Activated naive CD8-positive, alpha-beta T cell treated with anti-CD3 and anti-CD28 coated beads, Interleukin-2, amount 10 ng/mL, durations not matched to agents 7 days and 5 days (primary cell): ENCODE measurements around the gene WDR90. TPM values are rescaled to one million over a fixed set of nuclear protein-coding genes. Genes with fewer than 3 reads are reported as not detected.

Experiments used
- ATAC-seq: fragments of 150-1000 bp; cut with Tn5 transposase; one replicate; pipeline ENCODE4 v1.10.0; 2021; ENCODE audit warnings: low read depth, moderate library complexity
- POLR2A ChIA-PET: fragments of 350-600 bp; sonication (Branson Sonifier 250); formaldehyde crosslinking; loops from one replicate; lab custom pipeline; 2021; ENCODE audit warnings: antibody characterized with exemption; lab: Charles Lee
- DNase-seq: peaks from one replicate; pipeline ENCODE4 v3.0.0; 2021
- H3K27ac Mint-ChIP-seq: one replicate; pipeline ENCODE4 v1.8.0; 2022; ENCODE audit warnings: mild to moderate bottlenecking, mixed read lengths
- H3K27me3 Mint-ChIP-seq: one replicate; pipeline ENCODE4 v1.8.0; 2022; ENCODE audit warnings: mild to moderate bottlenecking, moderate library complexity, mixed read lengths
- H3K36me3 Mint-ChIP-seq: one replicate; pipeline ENCODE4 v1.8.0; 2021; ENCODE audit warnings: mild to moderate bottlenecking, mixed read lengths
- H3K4me1 Mint-ChIP-seq: one replicate; pipeline ENCODE4 v1.8.0; 2021; ENCODE audit warnings: mixed read lengths
- H3K4me3 Mint-ChIP-seq: one replicate; pipeline ENCODE4 v1.8.0; 2022; ENCODE audit warnings: mild to moderate bottlenecking, moderate library complexity, mixed read lengths
- H3K9me3 Mint-ChIP-seq: one replicate; pipeline ENCODE4 v1.8.0; 2021; ENCODE audit warnings: mixed read lengths
- total RNA-seq, 2 experiments: library from RNA; stranded (reverse); gene quantifications; one replicate each; pipeline ENCODE4 v1.2.3, GENCODE V29; 2021

The WDR90 gene
- total RNA-seq, 2 experiments from 2014 or later = 73.2 to 79.1 TPM

DNA sequence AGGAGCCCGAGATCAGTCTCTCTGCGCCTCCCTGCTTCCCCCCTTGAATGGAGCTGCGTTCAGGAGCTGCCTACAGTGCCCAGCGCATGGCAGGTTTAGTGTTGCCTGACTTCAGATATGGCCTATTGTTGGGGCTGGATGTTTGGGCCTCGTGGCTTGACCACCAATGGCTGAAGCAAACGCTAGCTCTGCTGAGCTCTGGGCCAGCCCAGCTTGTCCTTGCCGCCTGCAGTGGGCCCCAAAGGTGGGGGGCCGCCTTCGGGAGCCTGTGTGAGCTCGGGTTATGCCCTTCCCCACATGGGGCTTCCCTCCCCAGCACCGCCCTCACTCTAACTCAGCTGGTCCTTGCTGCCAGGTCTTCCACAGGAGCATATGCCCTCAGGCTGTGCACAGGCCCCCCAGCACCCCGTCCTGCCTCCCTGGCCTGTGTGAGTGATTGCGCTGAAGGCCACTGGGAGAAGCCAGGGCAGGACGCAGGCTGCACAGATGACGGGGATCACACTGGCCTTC is 11.1 kb upstream of the WDR90 start:
- ATAC-seq = no peak
- H3K4me1 Mint-ChIP-seq = peaks cover 9% of the 10 kb centered on the region
- POLR2A ChIA-PET = interaction anchor here (0.5 kb wide), 1 partner anchor 524 kb away, joined by 4 read pairs; no protein-coding TSS in a partner anchor
- no peak for DNase-seq
- H3K36me3 Mint-ChIP-seq = no peaks in the 10 kb centered on the region
- H3K27me3 Mint-ChIP-seq = no peaks in the 10 kb centered on the region
- no peak overlapping the region for H3K4me3 Mint-ChIP-seq
- no peak overlapping the region for H3K27ac Mint-ChIP-seq
- no peaks in the 10 kb centered on the region for H3K9me3 Mint-ChIP-seq

DNA sequence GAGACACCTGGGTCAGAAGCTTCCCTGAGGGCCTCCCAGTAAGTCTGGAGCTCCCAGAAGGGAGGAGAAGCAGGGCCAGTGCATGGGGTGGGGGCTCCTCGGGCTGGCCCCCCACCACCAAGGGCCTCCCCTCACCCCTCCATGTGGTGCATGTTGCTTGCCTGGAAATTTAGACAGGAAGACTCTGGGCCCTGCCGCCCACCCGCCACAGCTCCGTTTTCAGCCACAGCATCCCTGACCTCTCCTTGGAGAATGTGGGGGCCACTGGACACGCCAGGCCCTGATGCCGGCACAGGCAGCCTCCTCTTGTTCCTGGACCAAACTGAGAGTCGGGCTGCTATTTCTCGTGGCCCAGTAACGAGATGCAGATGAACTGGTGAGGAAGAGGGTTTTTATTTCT is 10.3 kb upstream of the WDR90 start:
- POLR2A ChIA-PET = no interaction called here
- ATAC-seq (no peak), DNase-seq (no peak)
- Mint-ChIP-seq H3K9me3 (no peaks in the 10 kb centered on the region), H3K4me1 (peaks cover 9% of the 10 kb centered on the region), H3K4me3 (no peak overlapping the region), H3K36me3 (no peaks in the 10 kb centered on the region), H3K27ac (no peak overlapping the region), H3K27me3 (no peaks in the 10 kb centered on the region)

DNA sequence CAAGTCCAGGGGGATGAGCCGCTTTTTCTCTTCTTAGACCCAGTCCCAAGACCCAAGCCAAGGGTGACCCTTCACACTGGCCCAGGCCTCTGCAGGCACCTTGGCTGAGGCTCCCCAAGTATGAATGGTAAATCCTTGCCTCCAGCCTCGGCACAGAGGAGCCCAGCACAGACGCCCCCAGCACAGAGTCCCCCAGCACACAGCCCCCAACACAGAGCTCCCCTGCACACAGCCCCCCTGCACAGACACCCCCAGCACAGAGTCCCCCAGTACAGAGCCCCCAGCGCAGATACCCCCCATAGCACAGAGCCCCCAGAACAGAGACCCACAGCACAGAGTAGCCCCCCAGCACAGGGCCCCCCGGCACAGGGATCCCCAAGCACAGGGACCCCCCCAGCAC is 8.6 kb upstream of the WDR90 start:
- Mint-ChIP-seq H3K27ac (peak overlapping the region; percentile 67), H3K27me3 (no peaks in the 10 kb centered on the region), H3K9me3 (no peaks in the 10 kb centered on the region), H3K4me1 (peaks cover 11% of the 10 kb centered on the region), H3K4me3 (peak overlapping the region; percentile 70), H3K36me3 (no peaks in the 10 kb centered on the region)
- POLR2A ChIA-PET = no interaction called here
- no peak for DNase-seq
- ATAC-seq = no peak

- Mint-ChIP-seq H3K9me3 (no peaks in the 10 kb centered on the region), H3K27ac (peak within 1 kb of the TSS; percentile 67), H3K27me3 (no peaks in the 10 kb centered on the region), H3K4me3 (peak within 1 kb of the TSS; percentile 76), H3K36me3 (no peaks in the 10 kb centered on the region), H3K4me1 (peaks cover 8% of the 10 kb centered on the region)
- DNase-seq (peak; percentile 87), ATAC-seq (peak; percentile 57)
- POLR2A ChIA-PET = no interaction called here
Observed at GRCh38 chr16:641326-642188, 7.6 kb upstream of the WDR90 start, which contains the start of gene MCRIP2. Gene MCRIP2 (plus strand): TSS chr16:641828. CDS start chr16:641992, 164 bp downstream.

- Mint-ChIP-seq H3K9me3 (no peaks in the 10 kb centered on the region), H3K36me3 (no peaks in the 10 kb centered on the region), H3K27ac (peak overlapping the region; percentile 51), H3K4me1 (peaks cover 5% of the 10 kb centered on the region), H3K27me3 (no peaks in the 10 kb centered on the region), H3K4me3 (peak overlapping the region; percentile 76)
- POLR2A ChIA-PET = interaction anchor here (0.6 kb wide), 1 partner anchor 26 kb away, joined by 3 read pairs; no protein-coding TSS in a partner anchor
- DNase-seq (peak; percentile 74), ATAC-seq (peak; percentile 44)
Observed at GRCh38 chr16:642189-643049, 6.7 kb upstream of the WDR90 start.

GRCh38 chr16:643050-643368 is 6.2 kb upstream of the WDR90 start:
- Mint-ChIP-seq H3K9me3 (no peaks in the 10 kb centered on the region), H3K27me3 (no peaks in the 10 kb centered on the region), H3K27ac (no peak overlapping the region), H3K4me3 (peak overlapping the region; percentile 76), H3K4me1 (peaks cover 5% of the 10 kb centered on the region), H3K36me3 (no peaks in the 10 kb centered on the region)
- POLR2A ChIA-PET = interaction anchor here (0.6 kb wide), 1 partner anchor 26 kb away, joined by 3 read pairs; no protein-coding TSS in a partner anchor
- DNase-seq (no peak), ATAC-seq (no peak)

DNA sequence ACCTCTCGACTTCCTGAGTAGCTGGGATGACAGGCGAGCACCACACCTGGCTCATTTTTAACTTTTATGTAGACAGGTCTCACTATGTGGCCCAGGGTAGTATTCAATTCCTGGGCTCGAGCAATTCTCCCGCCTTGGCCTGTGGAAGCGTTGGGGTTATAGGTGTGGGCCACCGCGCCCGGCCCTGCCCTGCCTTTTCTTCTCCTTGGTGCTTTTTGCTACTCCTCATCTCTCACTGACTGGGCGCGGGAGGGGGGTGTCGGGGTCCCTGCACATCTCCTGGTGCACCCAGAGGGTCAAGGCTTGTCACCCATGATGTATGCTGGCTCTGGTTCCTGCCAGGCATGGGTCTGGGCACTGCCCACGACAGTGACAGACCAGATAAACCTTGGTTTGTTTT is 4.6 kb upstream of the WDR90 start:
- Mint-ChIP-seq H3K27ac (peak overlapping the region; percentile 26), H3K4me1 (peaks cover 5% of the 10 kb centered on the region), H3K9me3 (no peaks in the 10 kb centered on the region), H3K27me3 (no peaks in the 10 kb centered on the region), H3K4me3 (no peak overlapping the region), H3K36me3 (no peaks in the 10 kb centered on the region)
- ATAC-seq (no peak), DNase-seq (no peak)
- POLR2A ChIA-PET = interaction anchor here (1.4 kb wide), 1 partner anchor 72 kb away, joined by 3 read pairs; no protein-coding TSS in a partner anchor

DNA sequence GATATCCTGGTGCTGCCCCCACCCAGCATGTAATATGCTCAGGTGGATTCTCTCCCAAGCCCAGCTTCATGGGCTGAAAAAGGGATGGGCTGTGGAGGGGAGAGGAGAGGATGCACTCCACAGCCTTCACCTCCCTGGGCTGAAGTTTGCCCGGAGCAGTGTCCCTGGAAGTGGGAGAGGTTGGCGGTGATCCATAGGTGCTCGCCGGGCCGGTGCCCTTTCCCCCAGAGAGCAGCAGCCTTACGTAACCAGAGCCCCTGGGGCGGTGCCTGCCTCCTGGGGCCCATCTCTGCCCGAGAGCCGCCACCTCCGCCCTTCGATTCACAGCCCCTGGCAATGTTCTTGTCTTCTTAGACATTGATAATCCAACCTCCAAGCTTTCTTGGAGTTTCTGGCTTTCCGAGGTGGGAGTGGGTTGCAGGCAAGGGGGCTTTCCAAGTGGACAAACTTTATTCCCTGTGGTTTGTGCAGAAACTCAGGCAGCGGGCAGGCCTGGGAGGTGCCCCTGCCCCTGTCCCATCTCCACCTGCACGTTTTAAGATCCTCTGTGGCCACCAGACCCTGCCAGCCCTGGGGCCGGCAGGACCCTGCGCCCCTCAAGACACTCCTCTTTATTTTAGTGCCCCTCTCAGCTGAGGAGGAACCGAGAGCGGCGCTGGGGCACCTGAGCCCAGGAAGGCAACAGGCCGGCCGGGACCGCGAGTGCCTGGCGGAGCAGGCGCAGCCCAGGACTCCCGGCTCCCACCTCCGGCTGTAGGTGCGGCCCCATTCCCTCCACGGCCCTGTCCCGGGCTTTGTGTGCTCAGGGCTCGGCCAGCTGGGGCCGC is 3.1 kb upstream of the WDR90 start:
- no peak for ATAC-seq
- no peak overlapping the region for H3K27ac Mint-ChIP-seq

DNA sequence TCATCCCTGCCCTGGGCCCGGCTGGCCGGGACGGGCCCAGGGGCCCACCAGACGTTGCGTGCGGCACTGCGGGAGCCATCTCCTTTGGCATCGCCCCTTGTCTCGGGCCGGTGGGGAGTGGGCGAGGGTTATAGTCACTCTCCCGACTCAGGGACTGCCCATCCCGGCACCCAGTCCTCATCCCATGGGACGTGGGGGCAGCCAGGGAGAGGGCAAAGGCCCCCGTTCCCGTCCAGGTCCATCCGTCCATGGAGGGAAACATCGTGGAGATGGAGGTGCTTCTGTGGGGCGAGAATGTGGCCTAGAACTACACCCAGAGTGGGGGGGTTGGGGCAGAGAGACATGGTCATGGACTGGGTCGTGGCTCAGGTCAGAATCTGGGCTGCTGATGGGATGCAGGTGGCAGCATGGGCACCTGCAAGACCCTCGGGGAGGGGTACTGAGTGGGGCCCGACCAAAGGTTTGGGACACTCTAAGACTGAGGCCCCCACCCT is 2.4 kb upstream of the WDR90 start:
- POLR2A ChIA-PET = no interaction called here
- H3K36me3 Mint-ChIP-seq = no peaks in the 10 kb centered on the region
- no peak overlapping the region for H3K4me3 Mint-ChIP-seq
- H3K27me3 Mint-ChIP-seq = no peaks in the 10 kb centered on the region
- no peak for DNase-seq
- no peaks in the 10 kb centered on the region for H3K9me3 Mint-ChIP-seq
- peaks cover 5% of the 10 kb centered on the region for H3K4me1 Mint-ChIP-seq
- ATAC-seq = no peak
- H3K27ac Mint-ChIP-seq = peak overlapping the region; percentile 12

More for the DNA sequence above, 3.1 kb upstream of the WDR90 start:
- no peak for DNase-seq
- peaks cover 5% of the 10 kb centered on the region for H3K4me1 Mint-ChIP-seq
- no peak overlapping the region for H3K4me3 Mint-ChIP-seq
- no peaks in the 10 kb centered on the region for H3K27me3 Mint-ChIP-seq
- no peaks in the 10 kb centered on the region for H3K36me3 Mint-ChIP-seq
- POLR2A ChIA-PET = no interaction called here
- no peaks in the 10 kb centered on the region for H3K9me3 Mint-ChIP-seq

DNA sequence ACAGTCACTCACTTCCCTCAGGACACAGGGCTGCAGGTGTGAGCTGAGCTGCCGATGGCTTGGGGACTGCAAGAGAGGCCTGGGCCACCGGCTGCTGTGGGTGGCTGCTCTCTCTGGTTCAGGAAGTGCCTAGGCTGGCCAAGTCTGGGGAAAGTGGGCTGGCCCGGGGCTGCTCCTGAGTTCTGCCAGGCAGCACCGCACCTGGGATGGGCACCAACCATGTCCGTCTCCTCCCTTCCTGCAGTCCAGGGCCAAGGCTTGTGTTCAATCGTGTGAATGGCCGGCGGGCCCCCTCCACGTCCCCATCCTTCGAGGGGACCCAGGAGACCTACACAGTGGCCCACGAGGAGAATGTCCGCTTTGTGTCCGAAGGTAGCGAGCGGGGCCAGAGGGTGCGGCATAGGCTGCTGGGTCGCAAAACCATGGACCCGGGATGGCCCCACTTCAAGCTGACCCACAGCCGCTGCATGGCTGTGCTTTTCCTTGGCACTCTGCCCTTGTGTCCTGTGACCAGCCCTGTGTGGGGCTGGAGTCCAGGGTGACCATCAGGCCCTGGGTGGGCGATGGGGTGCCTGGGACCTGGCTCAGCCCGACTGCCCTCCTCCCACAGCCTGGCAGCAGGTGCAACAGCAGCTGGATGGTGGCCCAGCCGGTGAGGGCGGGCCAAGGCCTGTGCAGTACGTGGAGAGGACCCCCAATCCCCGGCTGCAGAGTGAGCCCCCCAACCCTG is 1.8 kb upstream of the WDR90 start:
- Mint-ChIP-seq H3K27ac (no peak overlapping the region), H3K36me3 (no peaks in the 10 kb centered on the region), H3K9me3 (no peaks in the 10 kb centered on the region), H3K27me3 (no peaks in the 10 kb centered on the region), H3K4me3 (no peak overlapping the region), H3K4me1 (peaks cover 5% of the 10 kb centered on the region)
- POLR2A ChIA-PET = interaction anchor here (1.2 to 3.1 kb wide), 2 partner anchors 11 to 120 kb away, joined by 4 to 13 read pairs; partner anchors contain the start of genes CAPN15 and METTL26
- DNase-seq = no peak
- ATAC-seq = no peak

DNA sequence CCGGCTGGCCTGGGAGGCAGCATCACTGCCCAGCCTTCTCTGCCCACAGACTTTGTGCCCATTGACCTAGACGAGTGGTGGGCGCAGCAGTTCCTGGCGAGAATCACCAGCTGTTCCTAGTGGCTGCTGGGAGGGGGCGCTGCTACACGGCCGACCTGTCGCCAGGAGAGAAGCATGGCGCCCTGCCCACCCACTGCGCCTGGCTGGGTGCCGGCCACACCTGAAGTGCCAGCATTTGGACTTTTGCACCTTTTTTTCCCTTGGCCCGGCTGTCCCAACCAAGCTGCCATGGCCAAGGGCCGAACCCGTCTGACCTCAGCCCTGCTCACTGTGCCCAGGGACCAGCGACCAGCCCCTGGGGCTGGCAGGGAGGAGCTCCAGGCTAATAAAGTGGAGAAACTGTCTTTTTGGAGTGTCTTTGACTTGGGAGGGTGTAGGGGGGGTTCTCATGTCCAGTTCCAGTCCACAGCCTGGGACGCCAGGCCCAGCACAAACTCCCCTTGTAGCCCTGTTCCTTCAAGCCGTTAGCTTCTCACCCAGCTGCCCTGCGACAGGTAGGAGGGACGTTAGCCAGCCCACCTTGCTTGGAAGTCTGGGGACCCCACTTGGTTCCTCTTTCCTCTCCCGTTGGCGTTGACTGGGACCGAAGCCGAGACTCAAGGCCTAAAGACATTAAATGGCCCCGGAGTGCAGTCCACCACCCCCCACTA is 939 bp upstream of the WDR90 start:
- no peak for ATAC-seq
- Mint-ChIP-seq H3K4me1 (peaks cover 3% of the 10 kb centered on the region), H3K27me3 (no peaks in the 10 kb centered on the region), H3K4me3 (peak overlapping the region; percentile 80), H3K36me3 (no peaks in the 10 kb centered on the region), H3K27ac (peak overlapping the region; percentile 73), H3K9me3 (no peaks in the 10 kb centered on the region)
- DNase-seq = peak; percentile 59
- POLR2A ChIA-PET = interaction anchor here (1.2 to 3.1 kb wide), 4 partner anchors 12 to 121 kb away, joined by 4 to 13 read pairs (median 6); partner anchors contain the start of genes CAPN15, JMJD8, METTL26 and STUB1
